Smooth muscle cell of trachea (primary cell): ENCODE measurements around the gene A1CF. TPM values are rescaled to one million over a fixed set of nuclear protein-coding genes. Genes with fewer than 3 reads are reported as not detected.

Experiments
- total RNA-seq: library from RNA; depleted of rRNA; stranded (reverse); fragments of >200 nt; gene quantifications from 2 replicates; pipeline ENCODE4 v1.2.1, GENCODE V29; 2014

A1CF gene, protein sequence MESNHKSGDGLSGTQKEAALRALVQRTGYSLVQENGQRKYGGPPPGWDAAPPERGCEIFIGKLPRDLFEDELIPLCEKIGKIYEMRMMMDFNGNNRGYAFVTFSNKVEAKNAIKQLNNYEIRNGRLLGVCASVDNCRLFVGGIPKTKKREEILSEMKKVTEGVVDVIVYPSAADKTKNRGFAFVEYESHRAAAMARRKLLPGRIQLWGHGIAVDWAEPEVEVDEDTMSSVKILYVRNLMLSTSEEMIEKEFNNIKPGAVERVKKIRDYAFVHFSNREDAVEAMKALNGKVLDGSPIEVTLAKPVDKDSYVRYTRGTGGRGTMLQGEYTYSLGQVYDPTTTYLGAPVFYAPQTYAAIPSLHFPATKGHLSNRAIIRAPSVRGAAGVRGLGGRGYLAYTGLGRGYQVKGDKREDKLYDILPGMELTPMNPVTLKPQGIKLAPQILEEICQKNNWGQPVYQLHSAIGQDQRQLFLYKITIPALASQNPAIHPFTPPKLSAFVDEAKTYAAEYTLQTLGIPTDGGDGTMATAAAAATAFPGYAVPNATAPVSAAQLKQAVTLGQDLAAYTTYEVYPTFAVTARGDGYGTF
- total RNA-seq, result not detected in 2 replicates

DNA sequence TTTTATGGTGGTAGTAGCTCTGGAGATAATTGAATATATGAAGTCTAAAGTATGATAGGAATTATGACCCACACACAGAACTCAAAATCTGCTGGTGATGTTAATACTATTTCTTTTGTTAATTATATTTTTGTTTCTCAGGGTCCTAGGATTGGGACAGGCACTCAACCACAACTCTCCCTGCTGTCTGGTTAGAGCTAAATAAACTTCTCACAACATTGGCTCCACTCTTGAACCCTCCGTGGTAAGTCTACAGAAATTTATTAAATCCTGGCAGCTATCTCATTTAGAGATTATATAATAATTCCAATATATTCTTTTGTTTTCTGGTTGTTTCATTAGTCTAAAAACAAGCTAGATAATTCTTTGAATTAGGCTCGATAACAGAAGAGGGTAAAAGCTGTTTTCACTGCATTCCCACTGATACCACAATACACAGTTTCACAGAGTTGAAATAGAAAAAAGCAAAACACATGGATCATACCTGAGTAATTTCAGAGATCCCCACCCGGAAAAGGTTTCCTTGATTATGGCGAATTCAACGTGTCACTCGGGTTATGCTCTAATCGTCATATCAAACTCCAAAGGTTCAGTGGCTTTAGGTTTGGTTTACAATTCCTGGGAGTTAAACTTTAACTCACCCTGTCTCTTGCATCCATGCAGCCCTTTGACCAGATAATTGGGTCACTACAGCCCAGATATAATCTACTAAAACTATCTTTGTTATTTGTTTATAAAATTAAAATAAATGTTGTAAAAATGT, at the start of gene A1CF:
A1CF (minus strand) TSS at position 531 of the 763 bp plus-strand sequence. CDS start 25,687 bp downstream, outside the sequence.

Other genes with a start within 250 kb of the A1CF start
- gene ASAH2B, start 145.7 kb downstream of the A1CF start, total RNA-seq, result 1.3 and 1.6 TPM in 2 replicates
- gene PRKG1, start 188.9 kb upstream of the A1CF start, total RNA-seq, result 46.3 and 50.4 TPM in 2 replicates